Measurements from ENCODE around the gene ERI2.

GRCh38 chr16:20803561-20804214 is 2.6 kb downstream of the ERI2 start:
- TF ChIP-seq FOXA1 (IDR thresholded peaks at IDR 0.05) (no peak), SUZ12 (IDR thresholded peaks at IDR 0.05) (no peak), LEF1 (IDR thresholded peaks at IDR 0.05; ENCODE audit: borderline replicate concordance) (no peak), BHLHE40 (IDR thresholded peaks at IDR 0.05; ENCODE audit: borderline replicate concordance) (no peak), NFRKB (IDR thresholded peaks at IDR 0.05) (no peak), TARDBP (IDR thresholded peaks at IDR 0.05) (no peak), SP1 (IDR thresholded peaks at IDR 0.05) (no peak)

All from HEK293T (cell line).